Measurements from ENCODE around the gene HSP90AB1. TPM values are rescaled to one million over a fixed set of nuclear protein-coding genes. Genes with fewer than 3 reads are reported as not detected.

The HSP90AB1 gene
- polyA plus RNA-seq, 1 of the 3 experiments (the other 2 are of a cell fraction), result 843 TPM

GRCh38 chr6:44265007-44265721, 18.3 kb downstream of the HSP90AB1 start, which contains the start of gene NFKBIE (continued):
- TF ChIP-seq REST (IDR thresholded peaks at IDR 0.05; ENCODE audit: low read depth, low read length) (no peak), PBX3 (IDR thresholded peaks at IDR 0.05) (no peak), USF1 (IDR thresholded peaks at IDR 0.05; ENCODE audit: borderline replicate concordance, low read depth) (no peak), GATA2 (CRISPR knock-in tag; IDR thresholded peaks at IDR 0.05) (no peak), RFX5 (IDR thresholded peaks at IDR 0.05; ENCODE audit: low read length) (no peak), TCF12 (IDR thresholded peaks at IDR 0.05) (no peak), GABPA (IDR thresholded peaks at IDR 0.05; ENCODE audit: low read depth) (peak; percentile 45; the same call in 1 of the 2 replicates), FOXM1 (IDR thresholded peaks at IDR 0.05; ENCODE audit: low read depth) (no peak), CTCF (IDR thresholded peaks at IDR 0.05) (peak; percentile 53), IRF3 (IDR thresholded peaks at IDR 0.05; ENCODE audit: low read depth, low read length) (no peak), FOXJ3 (CRISPR knock-in tag; IDR thresholded peaks at IDR 0.05) (no peak), SIN3A (IDR thresholded peaks at IDR 0.05; ENCODE audit: borderline replicate concordance, low read depth, low read length) (peak; percentile 68; the same call in 1 of the 2 replicates), EP300 (IDR thresholded peaks at IDR 0.05; ENCODE audit: borderline replicate concordance in 1 of 2, low read depth in 1 of 2, low read length in 1 of 2) (no peak), TAF1 (IDR thresholded peaks at IDR 0.05; ENCODE audit: borderline replicate concordance, low read depth, low read length) (peak; percentile 75), ELF1 (IDR thresholded peaks at IDR 0.05) (peak; percentile 43; the same call in 1 of the 2 replicates), NFIC (IDR thresholded peaks at IDR 0.05; ENCODE audit: borderline replicate concordance) (no peak), ZBTB33 (IDR thresholded peaks at IDR 0.05; ENCODE audit: borderline replicate concordance, low read depth) (no peak), RCOR1 (IDR thresholded peaks at IDR 0.05; ENCODE audit: low read length) (no peak)

Data from SK-N-SH (cell line).